H9 (cell line): Measurements from ENCODE around the gene CD3G. TPM values are rescaled to one million over a fixed set of nuclear protein-coding genes. Genes with fewer than 3 reads are reported as not detected.

Experiments
- DNase-seq: peaks from one replicate; pipeline ENCODE4 v3.0.0-alpha.2; 2017
- H2AFZ ChIP-seq: one replicate; pipeline ENCODE4 v1.6.1; 2013; ENCODE audit warnings: mild to moderate bottlenecking, low read length, control low read depth, moderate library complexity
- H2AK5ac ChIP-seq: 2 replicates; pipeline ENCODE4 v1.6.1; 2013; ENCODE audit warnings: low read length, control low read depth, mixed read lengths; ENCODE audit not compliant: insufficient read length
- H2BK120ac ChIP-seq: one replicate; pipeline ENCODE4 v1.6.1; 2013; ENCODE audit warnings: low read depth, mild to moderate bottlenecking, low read length, control low read depth, inconsistent platforms; ENCODE audit not compliant: poor library complexity, severe bottlenecking
- H2BK12ac ChIP-seq: 2 replicates; pipeline ENCODE4 v1.6.1; 2013; ENCODE audit warnings: low read length, control low read depth, mixed read lengths, low read depth; ENCODE audit not compliant: insufficient read length
- H2BK15ac ChIP-seq: 2 replicates; pipeline ENCODE4 v1.6.1; 2013; ENCODE audit warnings: low read depth, low read length, control low read depth
- H2BK20ac ChIP-seq: one replicate; pipeline ENCODE4 v1.6.1; 2013; ENCODE audit warnings: low read depth, mild to moderate bottlenecking, low read length, control low read depth, inconsistent platforms; ENCODE audit not compliant: poor library complexity, severe bottlenecking
- H2BK5ac ChIP-seq: 2 replicates; pipeline ENCODE4 v1.6.1; 2013; ENCODE audit warnings: low read length, control low read depth, mixed read lengths; ENCODE audit not compliant: insufficient read length
- H3K14ac ChIP-seq: 2 replicates; pipeline ENCODE4 v1.6.1; 2013; ENCODE audit warnings: low read length, control low read depth; ENCODE audit not compliant: insufficient read depth
- H3K18ac ChIP-seq: 2 replicates; pipeline ENCODE4 v1.6.1; 2013; ENCODE audit warnings: low read depth, mild to moderate bottlenecking, mixed read lengths, low read length, control low read depth; ENCODE audit not compliant: insufficient read length
- H3K23ac ChIP-seq: 2 replicates; pipeline ENCODE4 v1.6.1; 2013; ENCODE audit warnings: low read length, control low read depth, mixed read lengths, low read depth; ENCODE audit not compliant: insufficient read length
- H3K23me2 ChIP-seq: 2 replicates; pipeline ENCODE4 v1.6.1; 2013; ENCODE audit warnings: low read depth, mild to moderate bottlenecking, mixed read lengths, low read length, control low read depth; ENCODE audit not compliant: insufficient read length, poor library complexity, severe bottlenecking
- H3K27ac ChIP-seq: 2 replicates; pipeline ENCODE4 v1.5.1; 2013; ENCODE audit warnings: low read length, control low read depth, mixed read lengths, low read depth; ENCODE audit not compliant: insufficient read length
- H3K27me3 ChIP-seq: 2 replicates; pipeline ENCODE4 v1.6.1; 2013; ENCODE audit warnings: low read length, control low read depth, inconsistent platforms; ENCODE audit not compliant: insufficient read depth
- H3K4ac ChIP-seq: 2 replicates; pipeline ENCODE4 v1.6.1; 2013; ENCODE audit warnings: low read depth, mild to moderate bottlenecking, control low read depth, inconsistent platforms, low read length, moderate library complexity
- H3K4me1 ChIP-seq: 2 replicates; pipeline ENCODE4 v1.6.1; 2013; ENCODE audit warnings: low read length, control low read depth, inconsistent platforms; ENCODE audit not compliant: insufficient read depth
- H3K4me2 ChIP-seq: 2 replicates; pipeline ENCODE4 v1.6.1; 2013; ENCODE audit warnings: low read length, control low read depth, mixed read lengths; ENCODE audit not compliant: insufficient read length, insufficient read depth
- H3K56ac ChIP-seq: 2 replicates; pipeline ENCODE4 v1.6.1; 2013; ENCODE audit warnings: low read depth, mild to moderate bottlenecking, mixed read lengths, low read length, control low read depth; ENCODE audit not compliant: insufficient read length
- H3K79me1 ChIP-seq: 2 replicates; pipeline ENCODE4 v1.6.1; 2013; ENCODE audit warnings: low read depth, mild to moderate bottlenecking, moderate library complexity, low read length, control low read depth, inconsistent platforms; ENCODE audit not compliant: insufficient read depth, poor library complexity, severe bottlenecking
- H3K79me2 ChIP-seq: 2 replicates; pipeline ENCODE4 v1.6.1; 2013; ENCODE audit warnings: low read length, control low read depth, inconsistent platforms; ENCODE audit not compliant: insufficient read depth
- H3K9ac ChIP-seq: 2 replicates; pipeline ENCODE4 v1.6.1; 2013; ENCODE audit warnings: low read length, control low read depth, mixed read lengths; ENCODE audit not compliant: insufficient read length; ENCODE audit errors: extremely low read depth
- H3K9me3 ChIP-seq: one replicate; pipeline ENCODE4 v1.6.1; 2013; ENCODE audit warnings: low read depth, low read length, inconsistent platforms; ENCODE audit not compliant: control insufficient read depth
- H3T11ph ChIP-seq: one replicate; pipeline ENCODE4 v1.6.1; 2013; ENCODE audit warnings: mild to moderate bottlenecking, low read length, control low read depth, inconsistent platforms
- H4K20me1 ChIP-seq: one replicate; pipeline ENCODE4 v1.6.1; 2013; ENCODE audit not compliant: control insufficient read depth, insufficient read length, insufficient read depth
- H4K5ac ChIP-seq: 2 replicates; pipeline ENCODE4 v1.6.1; 2013; ENCODE audit warnings: low read depth, mild to moderate bottlenecking, mixed read lengths, low read length, control low read depth; ENCODE audit not compliant: insufficient read length
- H4K8ac ChIP-seq: replicated peaks from 2 replicates; pipeline ENCODE4 v1.6.1; 2013; ENCODE audit warnings: low read length, control low read depth, mixed read lengths, low read depth; ENCODE audit not compliant: insufficient read length
- H4K91ac ChIP-seq: 2 replicates; pipeline ENCODE4 v1.6.1; 2013; ENCODE audit warnings: low read depth, mild to moderate bottlenecking, moderate library complexity, mixed read lengths, low read length, control low read depth; ENCODE audit not compliant: insufficient read length
- H3K27ac Mint-ChIP-seq, 3 experiments: 2 replicates in 2 of 3; 3 replicates in 1 of 3; pipeline ENCODE4 v1.8.0; 2020 to 2021; ENCODE audit warnings: mixed read lengths in 3 of 3, mild to moderate bottlenecking in 1 of 3, moderate library complexity in 1 of 3
- H3K27me3 Mint-ChIP-seq: 2 replicates; pipeline ENCODE4 v1.8.0; 2021; ENCODE audit warnings: low read depth, mild to moderate bottlenecking, moderate library complexity, mixed read lengths
- H3K36me3 Mint-ChIP-seq, 3 experiments: 2 replicates in 2 of 3; 3 replicates in 1 of 3; pipeline ENCODE4 v1.8.0; 2020 to 2021; ENCODE audit warnings: low read depth in 3 of 3, mixed read lengths in 3 of 3; ENCODE audit not compliant: insufficient read depth in 1 of 3
- H3K4me1 Mint-ChIP-seq, 2 experiments: 2 replicates each; pipeline ENCODE4 v1.8.0; 2020; ENCODE audit warnings: mixed read lengths in 2 of 2
- H3K4me3 Mint-ChIP-seq, 2 experiments: 2 replicates in 1 of 2; 3 replicates in 1 of 2; pipeline ENCODE4 v1.8.0; 2020 to 2021; ENCODE audit warnings: mild to moderate bottlenecking in 2 of 2, mixed read lengths in 2 of 2, moderate library complexity in 1 of 2
- H3K9me3 Mint-ChIP-seq, 2 experiments: 2 replicates in 1 of 2; 3 replicates in 1 of 2; pipeline ENCODE4 v1.8.0; 2020; ENCODE audit warnings: mild to moderate bottlenecking in 2 of 2, mixed read lengths in 2 of 2, moderate library complexity in 1 of 2
- CTCF ChIP-seq: fragments of 200-600 bp; sonication (generic); conservative IDR thresholded peaks from 3 replicates; pipeline ENCODE4 v1.8.0; 2021; ENCODE audit warnings: antibody characterized with exemption, mild to moderate bottlenecking
- WGBS: extraction: QIAGEN DNeasy Blood & Tissue Kit; methylation state at CpG from one replicate; pipeline ENCODE4 v1.1.7; 2013; ENCODE audit warnings: missing lambda C conversion rate, low lambda C conversion rate, mixed read lengths; ENCODE audit not compliant: insufficient read length; ENCODE audit errors: extremely low coverage; 5-methylcytosine and 5-hydroxymethylcytosine counted together
- total RNA-seq: library from RNA; stranded (reverse); gene quantifications from 2 replicates; pipeline ENCODE4 v1.2.1, GENCODE V29; 2021

CD3G gene
- total RNA-seq, 1 experiment from 2014 or later = not detected

DNA sequence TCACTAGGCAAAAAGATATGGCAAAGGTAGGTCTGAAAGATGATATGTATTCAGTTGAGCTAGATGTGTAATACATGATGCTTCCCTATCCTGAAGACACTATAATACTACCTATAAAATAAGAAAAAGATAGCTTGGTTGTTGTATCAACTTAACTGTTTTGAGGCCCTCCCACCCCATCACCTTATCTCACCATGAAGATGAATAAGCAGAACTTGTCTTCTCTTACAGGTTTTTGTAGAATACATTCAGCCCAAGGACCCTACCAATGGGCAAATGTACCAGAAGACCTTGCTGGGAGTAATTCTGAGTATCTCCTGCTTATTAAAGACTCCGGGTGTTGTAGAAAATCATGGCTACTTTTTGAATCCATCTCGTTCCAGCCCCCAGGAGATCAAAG is 29.1 kb downstream of the CD3G start:
- Histone ChIP-seq H3K79me1 (no peaks in the 10 kb centered on the region), H2BK15ac (no peak overlapping the region), H3T11ph (no peak overlapping the region), H3K56ac (no peak overlapping the region), H2BK12ac (no peak overlapping the region), H3K27me3 (no peaks in the 10 kb centered on the region), H3K9me3 (no peaks in the 10 kb centered on the region), H3K14ac (no peak overlapping the region), H4K5ac (no peak overlapping the region), H4K91ac (no peak overlapping the region), H2BK120ac (no peak overlapping the region), H3K23me2 (no peaks in the 10 kb centered on the region), H3K9ac (no peak overlapping the region), H3K27ac (no peak overlapping the region), H2AK5ac (no peak overlapping the region), H3K18ac (no peak overlapping the region), H2AFZ (no peak overlapping the region), H3K4me2 (no peak overlapping the region), H3K4me1 (no peaks in the 10 kb centered on the region), H4K8ac (no peak overlapping the region), H3K79me2 (no peaks in the 10 kb centered on the region), H2BK20ac (no peak overlapping the region), H4K20me1 (no peaks in the 10 kb centered on the region), H2BK5ac (no peak overlapping the region), H3K4ac (no peak overlapping the region), H3K23ac (no peak overlapping the region)
- Mint-ChIP-seq H3K9me3 (no peaks in the 10 kb centered on the region), H3K27ac (no peak overlapping the region), H3K36me3 (peaks cover 23 to 82% (median 77%) of the 10 kb centered on the region in 3 experiments; a peak in 6 of 7 replicates), H3K27me3 (no peaks in the 10 kb centered on the region), H3K4me3 (no peak overlapping the region), H3K4me1 (no peaks in the 10 kb centered on the region)
- no peak for TF ChIP-seq CTCF
- WGBS = no CpG with 5 or more reads among the region's 2 CpGs
- DNase-seq = no peak
